Right atrium auricular region (tissue), 2 donors: ENCODE results near the gene INHBA. TPM values are rescaled to one million over a fixed set of nuclear protein-coding genes. Genes with fewer than 3 reads are reported as not detected.

Source experiments
- DNase-seq: peaks from one replicate; pipeline ENCODE4 v3.0.0-alpha.2; 2019; ENCODE audit warnings: low spot score
- H3K27ac ChIP-seq, 2 donors: fragments of 200-600 bp; sonication (generic); 1 replicate in 1 of 2; 2 replicates in 1 of 2; pipeline ENCODE4 v1.5.1; 2016 to 2019
- H3K27me3 ChIP-seq, 2 donors: fragments of 200-600 bp; sonication (generic); one replicate each; pipeline versions ENCODE4 v1.5.1 to v1.6.0; 2017 to 2019
- H3K36me3 ChIP-seq: fragments of 200-600 bp; sonication (generic); one replicate; pipeline ENCODE4 v1.5.1; 2016
- H3K4me1 ChIP-seq, 2 donors: fragments of 200-600 bp; sonication (generic); one replicate each; pipeline versions ENCODE4 v1.5.1 to v1.6.0; 2017 to 2019
- H3K4me3 ChIP-seq, 2 donors: fragments of 200-600 bp; sonication (generic); 1 replicate in 1 of 2; 2 replicates in 1 of 2; pipeline ENCODE4 v1.5.1; 2017 to 2019; ENCODE audit warnings: mild to moderate bottlenecking in 1 of 2, moderate library complexity in 1 of 2
- H3K9me3 ChIP-seq, 2 donors: fragments of 200-600 bp; sonication (generic); one replicate each; pipeline ENCODE4 v1.5.1; 2019
- CTCF ChIP-seq, 2 donors: fragments of 200-600 bp; sonication (generic); IDR thresholded peaks; one replicate each; pipeline ENCODE4 v1.5.1; 2019; ENCODE audit warnings: antibody characterized with exemption in 2 of 2
- total RNA-seq, 2 donors: library from RNA; depleted of rRNA; stranded (reverse); fragments of >200 nt; gene quantifications; one replicate each; pipeline ENCODE4 v1.1.0, GENCODE V29; 2016

Gene INHBA
- total RNA-seq, 2 donors from 2014 or later: 4.0 to 22.2 TPM

GRCh38 chr7:41744161-41744560 is 41.3 kb upstream of the INHBA start:
- H3K27me3 ChIP-seq: no peaks in the 10 kb centered on the region
- H3K4me1 ChIP-seq: no peaks in the 10 kb centered on the region
- no peak overlapping the region for H3K27ac ChIP-seq
- TF ChIP-seq CTCF (IDR thresholded peaks at IDR 0.05): no peak
- DNase-seq: no peak
- H3K36me3 ChIP-seq: no peaks in the 10 kb centered on the region
- H3K9me3 ChIP-seq: peaks cover 0 to 25% of the 10 kb centered on the region in 2 donors
- H3K4me3 ChIP-seq: no peak overlapping the region

- Histone ChIP-seq H3K27ac (no peak overlapping the region), H3K4me3 (no peak overlapping the region), H3K36me3 (no peaks in the 10 kb centered on the region), H3K4me1 (no peaks in the 10 kb centered on the region), H3K27me3 (no peaks in the 10 kb centered on the region), H3K9me3 (peaks cover 0 to 25% of the 10 kb centered on the region in 2 donors)
- no peak for TF ChIP-seq CTCF (IDR thresholded peaks at IDR 0.05)
- DNase-seq: no peak
Measured at GRCh38 chr7:41742401-41743020, 39.6 kb upstream of the INHBA start.

GRCh38 chr7:41738806-41739205 is 35.9 kb upstream of the INHBA start:
- H3K27me3 ChIP-seq: no peaks in the 10 kb centered on the region
- H3K9me3 ChIP-seq: peaks cover 0 to 25% of the 10 kb centered on the region in 2 donors
- H3K36me3 ChIP-seq: no peaks in the 10 kb centered on the region
- no peak for TF ChIP-seq CTCF (IDR thresholded peaks at IDR 0.05)
- H3K4me1 ChIP-seq: no peaks in the 10 kb centered on the region
- H3K4me3 ChIP-seq: no peak overlapping the region
- H3K27ac ChIP-seq: no peak overlapping the region
- DNase-seq: no peak

- Histone ChIP-seq H3K27me3 (no peaks in the 10 kb centered on the region), H3K4me1 (no peaks in the 10 kb centered on the region)
Measured at GRCh38 chr7:41738336-41738735, 35.4 kb upstream of the INHBA start.

GRCh38 chr7:41735206-41735605 is 32.3 kb upstream of the INHBA start:
- H3K4me3 ChIP-seq: no peak overlapping the region
- H3K4me1 ChIP-seq: no peaks in the 10 kb centered on the region
- H3K27me3 ChIP-seq: no peaks in the 10 kb centered on the region
- no peak for DNase-seq
- no peaks in the 10 kb centered on the region for H3K36me3 ChIP-seq
- TF ChIP-seq CTCF (IDR thresholded peaks at IDR 0.05): no peak
- no peak overlapping the region for H3K27ac ChIP-seq
- H3K9me3 ChIP-seq: no peaks in the 10 kb centered on the region

More at GRCh38 chr7:41738336-41738735, 35.4 kb upstream of the INHBA start:
- Histone ChIP-seq H3K27ac (no peak overlapping the region), H3K9me3 (peaks cover 0 to 25% of the 10 kb centered on the region in 2 donors), H3K36me3 (no peaks in the 10 kb centered on the region), H3K4me3 (no peak overlapping the region)
- no peak for TF ChIP-seq CTCF (IDR thresholded peaks at IDR 0.05)
- no peak for DNase-seq

- no peak for DNase-seq
- Histone ChIP-seq H3K4me1 (no peaks in the 10 kb centered on the region), H3K9me3 (peaks cover 0 to 4% of the 10 kb centered on the region in 2 donors), H3K27me3 (no peaks in the 10 kb centered on the region), H3K4me3 (no peak overlapping the region), H3K27ac (no peak overlapping the region), H3K36me3 (no peaks in the 10 kb centered on the region)
- TF ChIP-seq CTCF (IDR thresholded peaks at IDR 0.05): no peak
Measured at GRCh38 chr7:41732843-41733306, 30.0 kb upstream of the INHBA start.
